ENCODE data around the gene PLVAP. TPM values are rescaled to one million over a fixed set of nuclear protein-coding genes. Genes with fewer than 3 reads are reported as not detected.
A peak's percentile ranks its signal among the peaks of the same experiment; 100 is the strongest.

Gene PLVAP
- total RNA-seq, 4 donors from 2014 or later: 41.4 to 110 (median 67.9) TPM

DNA sequence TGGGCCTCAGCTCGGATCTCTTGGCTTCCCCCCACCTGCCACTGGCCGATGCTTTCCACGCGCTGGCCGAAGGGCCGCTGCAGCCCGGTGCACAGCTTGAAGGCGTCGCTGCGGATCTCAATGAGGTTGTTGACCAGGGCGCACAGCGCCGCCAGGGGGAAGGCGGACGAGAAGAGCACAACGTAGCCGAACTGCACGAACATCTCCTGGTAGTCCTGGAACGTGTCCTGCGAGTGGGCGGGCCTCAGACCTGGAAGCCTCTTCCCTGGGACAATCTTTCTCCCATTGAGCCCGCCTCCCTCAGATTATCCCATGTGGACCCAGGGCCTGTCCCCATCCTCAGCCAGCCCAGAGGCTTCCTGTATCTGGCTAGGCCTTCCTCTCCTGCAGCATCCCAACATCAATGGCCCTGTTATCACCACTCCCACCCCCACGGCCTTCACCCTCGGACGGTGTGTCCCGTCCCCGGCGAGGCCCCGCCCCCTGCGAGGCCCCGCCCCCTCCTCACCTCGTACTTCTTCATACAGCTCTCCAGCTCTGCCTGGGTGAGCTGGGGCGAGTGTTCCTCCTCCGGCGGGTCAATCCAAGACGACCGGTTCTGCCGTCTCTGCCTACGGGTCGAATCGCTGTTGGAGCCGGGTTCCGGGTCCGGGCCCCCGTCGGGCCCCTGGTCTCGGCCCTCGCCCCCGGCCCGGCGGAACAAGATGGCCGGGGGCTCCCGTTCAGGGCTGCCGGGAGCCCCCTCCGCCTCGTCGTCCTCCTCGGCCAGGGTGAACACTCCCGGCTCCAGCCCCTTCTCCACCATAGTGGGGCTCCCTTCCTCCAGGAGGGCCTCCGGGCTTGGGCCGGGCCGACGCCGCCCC is 49.3 kb downstream of the PLVAP start:
- Histone ChIP-seq H3K27me3 (peaks cover 30% of the 10 kb centered on the region), H3K36me3 (peaks cover 0 to 34% of the 10 kb centered on the region in 2 donors), H3K9me3 (no peaks in the 10 kb centered on the region), H3K4me3 (peak overlapping the region; percentile 3 to 46), H3K27ac (peak overlapping the region in 3 of 4 donors; percentile 12 to 53 (median 27)), H3K4me1 (peaks cover 0 to 57% (median 10%) of the 10 kb centered on the region in 3 donors)
- 37% methylated on average over 3 of the region's 64 CpGs; no CpG with 5 or more reads in 1 of the 2 donors for WGBS, 2 donors (ENCODE audit: low coverage in 1 of 2)
- TF ChIP-seq, protein P1, sequence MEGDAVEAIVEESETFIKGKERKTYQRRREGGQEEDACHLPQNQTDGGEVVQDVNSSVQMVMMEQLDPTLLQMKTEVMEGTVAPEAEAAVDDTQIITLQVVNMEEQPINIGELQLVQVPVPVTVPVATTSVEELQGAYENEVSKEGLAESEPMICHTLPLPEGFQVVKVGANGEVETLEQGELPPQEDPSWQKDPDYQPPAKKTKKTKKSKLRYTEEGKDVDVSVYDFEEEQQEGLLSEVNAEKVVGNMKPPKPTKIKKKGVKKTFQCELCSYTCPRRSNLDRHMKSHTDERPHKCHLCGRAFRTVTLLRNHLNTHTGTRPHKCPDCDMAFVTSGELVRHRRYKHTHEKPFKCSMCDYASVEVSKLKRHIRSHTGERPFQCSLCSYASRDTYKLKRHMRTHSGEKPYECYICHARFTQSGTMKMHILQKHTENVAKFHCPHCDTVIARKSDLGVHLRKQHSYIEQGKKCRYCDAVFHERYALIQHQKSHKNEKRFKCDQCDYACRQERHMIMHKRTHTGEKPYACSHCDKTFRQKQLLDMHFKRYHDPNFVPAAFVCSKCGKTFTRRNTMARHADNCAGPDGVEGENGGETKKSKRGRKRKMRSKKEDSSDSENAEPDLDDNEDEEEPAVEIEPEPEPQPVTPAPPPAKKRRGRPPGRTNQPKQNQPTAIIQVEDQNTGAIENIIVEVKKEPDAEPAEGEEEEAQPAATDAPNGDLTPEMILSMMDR (IDR thresholded peaks at IDR 0.05): peak in 3 of 4 experiments; percentile 23 to 56 (median 47)
- no peak for TF ChIP-seq POLR2AphosphoS5 (IDR thresholded peaks at IDR 0.05)
- no peak for TF ChIP-seq EP300 (IDR thresholded peaks at IDR 0.05)
- no peak for TF ChIP-seq POLR2A (IDR thresholded peaks at IDR 0.05)
- peak; percentile 67 for ATAC-seq

DNA sequence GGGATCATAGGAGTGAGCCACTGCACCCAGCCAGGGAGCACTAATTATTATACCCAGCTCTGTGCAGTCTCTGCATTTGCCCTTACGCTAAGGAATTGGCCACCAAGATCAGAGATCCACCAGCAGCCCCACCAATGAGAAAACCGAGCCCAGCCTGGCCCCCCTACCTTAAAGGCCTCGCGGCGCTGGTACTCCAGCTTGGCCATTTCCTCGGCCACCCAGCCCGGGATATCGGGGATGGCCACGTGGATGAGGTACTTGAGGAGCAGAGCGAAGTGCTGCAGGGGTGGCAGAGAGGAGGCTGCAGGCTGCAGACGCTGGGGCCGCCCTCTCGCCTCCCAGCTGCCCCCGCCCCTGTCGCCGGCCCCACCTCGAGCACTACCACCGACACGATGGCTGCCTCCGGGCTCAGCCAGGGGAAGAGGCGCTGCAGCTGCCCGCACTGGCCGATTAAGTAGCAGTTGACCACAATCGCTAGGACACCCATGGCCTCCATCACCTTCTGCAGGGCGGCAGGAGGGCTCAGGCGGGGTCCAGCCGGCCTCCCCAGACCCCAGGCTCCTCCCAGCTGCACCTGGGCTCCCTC is 50.0 kb downstream of the PLVAP start:
- H3K27me3 ChIP-seq: peaks cover 30% of the 10 kb centered on the region
- H3K4me1 ChIP-seq: peaks cover 0 to 63% (median 10%) of the 10 kb centered on the region in 3 donors
- H3K36me3 ChIP-seq: peaks cover 0 to 41% of the 10 kb centered on the region in 2 donors
- WGBS, 2 donors (ENCODE audit: low coverage in 1 of 2): 100% methylated on average over 1 of the region's 27 CpGs; no CpG with 5 or more reads in 1 of the 2 donors
- ATAC-seq: no peak
- no peaks in the 10 kb centered on the region for H3K9me3 ChIP-seq
- H3K27ac ChIP-seq: no peak overlapping the region
- H3K4me3 ChIP-seq: no peak overlapping the region
- TF ChIP-seq POLR2A (IDR thresholded peaks at IDR 0.05) (no peak), POLR2AphosphoS5 (IDR thresholded peaks at IDR 0.05) (no peak)

DNA sequence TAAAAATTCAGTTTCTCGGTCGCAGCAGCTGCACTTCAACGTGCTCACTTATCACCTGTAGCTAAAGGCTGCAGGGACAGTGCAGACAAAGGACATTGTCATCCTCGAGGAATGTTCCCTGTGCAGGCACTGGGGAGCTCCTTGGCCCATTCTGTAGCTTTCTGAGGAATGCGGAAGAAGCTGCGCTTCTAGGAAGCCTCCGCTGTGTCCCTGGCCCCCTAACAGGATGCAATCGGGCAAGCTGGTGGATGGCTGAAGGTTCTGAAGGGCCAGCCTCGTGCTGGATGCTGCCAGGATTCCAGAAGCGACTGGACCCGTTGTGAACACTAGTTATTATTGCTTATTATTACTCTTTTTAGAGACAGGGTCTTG is 50.6 kb downstream of the PLVAP start:
- H3K4me1 ChIP-seq: peaks cover 0 to 63% (median 10%) of the 10 kb centered on the region in 3 donors
- H3K4me3 ChIP-seq: no peak overlapping the region
- no peak overlapping the region for H3K27ac ChIP-seq
- no peak for ATAC-seq
- peaks cover 0 to 47% of the 10 kb centered on the region in 2 donors for H3K36me3 ChIP-seq
- WGBS, 2 donors (ENCODE audit: low coverage in 1 of 2): 60 to 80% methylated on average over 1 to 10 of the region's 11 CpGs
- TF ChIP-seq, protein P1 (IDR thresholded peaks at IDR 0.05): no peak
- no peak for TF ChIP-seq POLR2A (IDR thresholded peaks at IDR 0.05)
- TF ChIP-seq POLR2AphosphoS5 (IDR thresholded peaks at IDR 0.05): no peak
- no peak for TF ChIP-seq EP300 (IDR thresholded peaks at IDR 0.05)
- peaks cover 30% of the 10 kb centered on the region for H3K27me3 ChIP-seq
- H3K9me3 ChIP-seq: no peaks in the 10 kb centered on the region

DNA sequence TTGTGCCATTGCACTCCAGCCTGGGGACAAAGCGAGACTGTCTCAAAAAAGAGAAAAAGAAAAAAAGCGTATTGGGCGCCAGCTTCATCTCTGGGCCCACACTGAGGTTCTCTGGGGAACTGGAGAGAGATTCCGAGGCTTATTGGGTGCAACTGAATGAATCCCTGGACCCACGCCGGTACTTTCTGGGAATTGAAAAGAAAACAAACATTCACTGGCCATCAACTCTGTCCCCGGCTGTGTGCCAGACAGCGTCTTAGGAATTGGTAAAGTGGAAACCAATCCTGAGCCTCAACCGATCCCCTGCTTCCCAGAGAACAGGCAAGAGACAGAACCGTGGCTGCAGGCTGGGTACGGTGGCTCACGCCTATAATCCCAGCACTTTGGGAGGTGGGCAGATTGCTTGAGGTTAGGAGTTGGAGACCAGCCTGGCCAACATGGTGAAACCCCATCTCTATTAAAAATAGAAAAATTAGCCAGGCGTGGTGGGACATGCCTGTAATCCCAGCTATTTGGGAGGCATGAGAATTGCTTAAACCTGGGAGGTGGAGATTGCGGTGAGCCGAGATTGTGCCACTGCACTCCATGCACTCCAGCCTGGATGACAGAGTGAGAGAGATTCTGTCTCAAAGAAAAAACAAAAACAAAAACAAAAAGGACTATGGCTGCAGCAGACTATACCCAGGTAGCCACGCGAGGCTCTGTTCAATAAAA is 51.1 kb downstream of the PLVAP start:
- peaks cover 0 to 48% of the 10 kb centered on the region in 2 donors for H3K36me3 ChIP-seq
- H3K4me3 ChIP-seq: no peak overlapping the region
- peak overlapping the region in 1 of 4 donors; percentile 20 for H3K27ac ChIP-seq
- H3K9me3 ChIP-seq: no peaks in the 10 kb centered on the region
- no peak for ATAC-seq
- H3K4me1 ChIP-seq: peaks cover 0 to 63% (median 10%) of the 10 kb centered on the region in 3 donors
- no peak for TF ChIP-seq EP300 (IDR thresholded peaks at IDR 0.05)
- no peak for TF ChIP-seq POLR2A (IDR thresholded peaks at IDR 0.05)
- no peak for TF ChIP-seq POLR2AphosphoS5 (IDR thresholded peaks at IDR 0.05)
- TF ChIP-seq, protein P1 (IDR thresholded peaks at IDR 0.05): no peak
- peaks cover 24% of the 10 kb centered on the region for H3K27me3 ChIP-seq
- 79 to 80% methylated on average over 8 to 13 of the region's 17 CpGs for WGBS, 2 donors (ENCODE audit: low coverage in 1 of 2)

DNA sequence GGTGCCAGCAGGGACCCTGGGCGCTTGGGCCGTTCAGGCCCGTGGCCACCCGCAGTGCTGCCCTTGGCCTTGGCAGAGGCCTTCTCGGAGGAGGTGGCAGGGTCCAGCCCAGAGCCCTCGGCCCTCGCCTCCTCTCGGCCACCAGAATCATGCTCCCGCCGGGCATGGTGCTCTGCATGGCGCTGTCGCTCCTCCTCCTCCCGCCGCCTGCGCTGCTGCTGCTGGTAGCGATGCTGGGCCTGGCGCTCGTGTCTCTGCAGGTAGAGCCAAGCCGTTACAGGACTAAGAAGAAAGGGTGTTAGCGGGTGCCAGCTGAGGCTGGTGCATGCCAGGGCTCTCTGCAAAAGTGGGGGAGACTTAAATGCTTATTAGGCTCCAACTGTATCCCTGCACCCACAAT is 52.0 kb downstream of the PLVAP start:
- WGBS, 2 donors (ENCODE audit: low coverage in 1 of 2): no CpG with 5 or more reads among the region's 20 CpGs
- no peaks in the 10 kb centered on the region for H3K9me3 ChIP-seq

More for the DNA sequence above, 52.0 kb downstream of the PLVAP start:
- no peak overlapping the region for H3K27ac ChIP-seq
- H3K27me3 ChIP-seq: peaks cover 15% of the 10 kb centered on the region
- H3K36me3 ChIP-seq: peaks cover 0 to 48% of the 10 kb centered on the region in 2 donors
- no peak overlapping the region for H3K4me3 ChIP-seq
- ATAC-seq: no peak
- peaks cover 0 to 63% (median 10%) of the 10 kb centered on the region in 3 donors for H3K4me1 ChIP-seq
- TF ChIP-seq POLR2A (IDR thresholded peaks at IDR 0.05) (no peak), POLR2AphosphoS5 (IDR thresholded peaks at IDR 0.05) (no peak), EP300 (IDR thresholded peaks at IDR 0.05) (no peak)
- TF ChIP-seq, protein P1 (IDR thresholded peaks at IDR 0.05): no peak

All from gastroesophageal sphincter (tissue), 4 donors.